Large intestine (tissue), 3 donors: ENCODE data around the gene NEK2. TPM values are rescaled to one million over a fixed set of nuclear protein-coding genes. Genes with fewer than 3 reads are reported as not detected.

Experiments used
- DNase-seq, 2 donors: peaks; one replicate each; pipeline versions ENCODE4 v3.0.0 to v3.0.0-alpha.2; 2013
- H3K27ac ChIP-seq: one replicate; pipeline ENCODE4 v1.5.1; 2013; ENCODE audit warnings: low read length
- H3K27me3 ChIP-seq: 2 replicates; pipeline ENCODE4 v1.6.1; 2013; ENCODE audit warnings: low read length; ENCODE audit not compliant: control insufficient read depth, insufficient read depth
- H3K36me3 ChIP-seq: 2 replicates; pipeline ENCODE4 v1.6.1; 2013; ENCODE audit warnings: low read length; ENCODE audit not compliant: control insufficient read depth, insufficient read depth
- H3K4me1 ChIP-seq: one replicate; pipeline ENCODE4 v1.6.1; 2013; ENCODE audit warnings: low read length; ENCODE audit not compliant: control insufficient read depth, insufficient read depth
- H3K4me3 ChIP-seq: one replicate; pipeline ENCODE4 v1.5.1; 2013; ENCODE audit warnings: low read length
- H3K9me3 ChIP-seq: one replicate; pipeline ENCODE4 v1.6.1; 2013; ENCODE audit warnings: mild to moderate bottlenecking, low read depth, low read length, moderate library complexity; ENCODE audit not compliant: control insufficient read depth
- WGBS: methylation state at CpG from one replicate; pipeline ENCODE4 v1.1.5; 2013; ENCODE audit warnings: low lambda C conversion rate; ENCODE audit not compliant: insufficient coverage; 5-methylcytosine and 5-hydroxymethylcytosine counted together
- polyA plus RNA-seq: library from polyadenylated mRNA; unstranded; fragments of 120-200 nt; gene quantifications from one replicate; pipeline ENCODE4 v1.2.1, GENCODE V29; 2013

NEK2 gene
- polyA plus RNA-seq, 1 donor, result 11.1 TPM

DNA sequence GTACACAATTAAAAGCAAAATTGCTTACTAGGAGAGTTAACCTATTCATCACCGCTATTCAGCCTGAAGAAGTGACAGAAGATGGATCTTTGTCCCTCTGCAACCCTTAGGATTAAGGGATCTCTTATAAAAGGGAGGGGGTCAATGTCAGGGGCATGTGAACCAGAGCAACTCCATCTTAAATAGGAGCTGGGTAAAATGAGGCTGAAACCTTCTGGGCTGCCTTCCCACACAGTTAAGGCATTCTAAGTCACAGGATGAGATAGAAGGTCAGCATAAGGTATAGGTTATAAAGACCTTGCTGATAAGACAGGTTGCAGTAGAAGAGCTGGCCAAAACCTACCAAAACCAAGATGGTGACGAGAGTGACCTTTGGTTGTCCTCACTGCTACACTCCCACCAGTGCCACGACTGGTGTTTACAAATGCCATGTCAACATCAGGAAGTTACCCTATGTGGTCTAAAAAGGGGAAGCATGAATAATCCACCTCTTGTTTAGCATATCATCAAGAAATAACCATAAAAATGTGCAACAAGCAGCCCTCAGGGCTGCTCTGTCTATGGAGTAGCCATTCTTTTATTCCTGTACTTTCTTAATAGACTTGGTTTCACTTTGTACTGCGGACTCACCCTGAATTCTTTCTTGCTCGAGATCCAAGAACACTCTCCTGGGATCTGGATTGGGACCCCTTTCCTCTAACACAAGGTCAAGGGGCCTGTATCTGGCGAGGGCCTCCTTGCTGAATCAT, 35.3 kb upstream of the NEK2 start:
- no peak overlapping the region for H3K4me3 ChIP-seq
- no peaks in the 10 kb centered on the region for H3K27me3 ChIP-seq
- no peaks in the 10 kb centered on the region for H3K4me1 ChIP-seq
- no peak for DNase-seq
- H3K9me3 ChIP-seq, result no peaks in the 10 kb centered on the region
- WGBS, result 92% methylated on average over 2 of the region's 6 CpGs
- H3K36me3 ChIP-seq, result no peaks in the 10 kb centered on the region
- no peak overlapping the region for H3K27ac ChIP-seq

- DNase-seq, result no peak
- H3K4me3 ChIP-seq, result no peak overlapping the region
- no peaks in the 10 kb centered on the region for H3K4me1 ChIP-seq
- no peaks in the 10 kb centered on the region for H3K27me3 ChIP-seq
- WGBS, result 100% methylated on average over 2 of the region's 4 CpGs
- H3K9me3 ChIP-seq, result no peaks in the 10 kb centered on the region
- H3K36me3 ChIP-seq, result no peaks in the 10 kb centered on the region
- no peak overlapping the region for H3K27ac ChIP-seq
Measured at GRCh38 chr1:211708926-211709325, 33.5 kb upstream of the NEK2 start.

GRCh38 chr1:211708006-211708405, 32.6 kb upstream of the NEK2 start:
- Histone ChIP-seq H3K36me3 (no peaks in the 10 kb centered on the region), H3K9me3 (no peaks in the 10 kb centered on the region), H3K4me1 (no peaks in the 10 kb centered on the region), H3K27me3 (no peaks in the 10 kb centered on the region), H3K27ac (no peak overlapping the region), H3K4me3 (no peak overlapping the region)
- WGBS, result 90% methylated on average over 2 of the region's 6 CpGs
- DNase-seq, result no peak

GRCh38 chr1:211705467-211706091, 30.2 kb upstream of the NEK2 start:
- Histone ChIP-seq H3K4me1 (no peaks in the 10 kb centered on the region), H3K27me3 (no peaks in the 10 kb centered on the region), H3K4me3 (no peak overlapping the region), H3K27ac (no peak overlapping the region), H3K36me3 (no peaks in the 10 kb centered on the region), H3K9me3 (no peaks in the 10 kb centered on the region)
- no peak for DNase-seq
- no CpG with 5 or more reads among the region's 6 CpGs for WGBS

GRCh38 chr1:211704543-211704942, 29.1 kb upstream of the NEK2 start:
- Histone ChIP-seq H3K27ac (no peak overlapping the region), H3K27me3 (no peaks in the 10 kb centered on the region), H3K36me3 (no peaks in the 10 kb centered on the region), H3K9me3 (no peaks in the 10 kb centered on the region), H3K4me3 (no peak overlapping the region), H3K4me1 (no peaks in the 10 kb centered on the region)
- WGBS, result no CpG with 5 or more reads among the region's 3 CpGs
- DNase-seq, result no peak

GRCh38 chr1:211703812-211704537, 28.6 kb upstream of the NEK2 start:
- Histone ChIP-seq H3K4me1 (no peaks in the 10 kb centered on the region), H3K36me3 (no peaks in the 10 kb centered on the region), H3K27me3 (no peaks in the 10 kb centered on the region), H3K4me3 (no peak overlapping the region), H3K27ac (no peak overlapping the region), H3K9me3 (no peaks in the 10 kb centered on the region)
- 88% methylated on average over 3 of the region's 11 CpGs for WGBS
- DNase-seq, result no peak

DNA sequence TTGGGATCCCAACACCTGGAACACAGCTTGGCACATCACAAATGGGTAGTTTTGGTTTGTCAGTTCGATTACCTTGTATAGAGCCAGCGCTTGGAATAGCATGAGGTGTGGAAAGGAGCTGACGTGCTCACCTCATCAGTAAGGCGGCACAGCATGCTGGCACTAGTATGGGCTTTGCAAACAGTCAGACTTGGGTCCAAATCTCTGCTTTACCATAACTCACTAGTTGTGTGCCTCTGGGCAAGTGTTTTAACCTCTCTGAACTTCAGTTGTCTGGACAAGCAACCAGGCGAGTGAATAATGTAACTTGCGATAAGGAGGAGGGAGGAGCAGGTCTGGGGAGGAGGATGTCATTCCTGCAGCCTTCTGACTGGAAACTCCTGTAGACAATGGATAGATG, 26.3 kb upstream of the NEK2 start:
- no peaks in the 10 kb centered on the region for H3K9me3 ChIP-seq
- no peak overlapping the region for H3K4me3 ChIP-seq
- H3K4me1 ChIP-seq, result no peaks in the 10 kb centered on the region
- no peaks in the 10 kb centered on the region for H3K36me3 ChIP-seq
- no peaks in the 10 kb centered on the region for H3K27me3 ChIP-seq
- no peak overlapping the region for H3K27ac ChIP-seq
- WGBS, result no CpG with 5 or more reads among the region's 6 CpGs
- no peak for DNase-seq

- DNase-seq, result no peak
- H3K4me3 ChIP-seq, result no peak overlapping the region
- H3K27ac ChIP-seq, result no peak overlapping the region
- peaks cover 2% of the 10 kb centered on the region for H3K9me3 ChIP-seq
- no peaks in the 10 kb centered on the region for H3K36me3 ChIP-seq
- no peaks in the 10 kb centered on the region for H3K27me3 ChIP-seq
- no CpG with 5 or more reads among the region's 16 CpGs for WGBS
- H3K4me1 ChIP-seq, result no peaks in the 10 kb centered on the region
Measured at GRCh38 chr1:211699059-211699458, 23.6 kb upstream of the NEK2 start.

DNA sequence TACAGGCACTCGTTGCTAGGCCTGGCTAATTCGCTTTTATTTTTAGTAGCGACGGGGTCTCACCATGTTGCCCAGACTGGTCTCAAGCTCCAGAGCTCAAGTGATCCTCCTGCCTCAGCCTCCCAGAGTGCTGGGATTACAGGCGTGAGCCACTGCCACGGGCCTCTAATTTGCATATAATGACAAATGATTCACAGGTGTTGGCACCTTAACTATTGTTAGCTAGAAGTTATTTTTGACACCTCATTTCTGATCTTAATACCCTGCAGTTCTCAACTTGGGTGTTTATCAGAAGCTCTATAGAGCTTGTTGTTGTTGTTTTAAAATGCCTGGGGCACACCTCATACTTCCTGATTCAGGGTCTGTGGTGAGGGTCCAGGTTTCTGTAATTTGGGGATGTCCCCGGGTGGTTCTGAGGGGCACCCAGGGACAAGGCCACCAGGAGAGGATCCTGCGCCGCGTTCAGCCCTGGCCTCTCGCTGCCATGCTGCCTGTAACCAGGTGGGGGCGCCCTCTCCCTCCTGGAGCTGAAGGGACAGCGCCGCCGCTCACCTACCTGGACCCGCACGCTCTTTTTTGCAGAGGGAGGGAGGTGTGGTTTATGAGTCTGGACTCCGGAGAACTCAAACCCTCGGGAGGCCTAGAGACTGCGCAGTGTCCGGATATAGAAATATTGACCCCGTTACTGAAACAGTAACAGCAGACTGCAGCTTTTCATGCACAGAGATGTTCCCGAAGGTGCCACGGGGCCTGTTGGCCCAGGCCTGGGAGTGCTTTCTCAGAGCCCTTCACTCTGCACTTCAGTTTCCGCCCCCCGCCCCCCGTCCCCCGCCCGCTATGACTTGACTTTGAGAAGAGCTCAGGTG, 23.0 kb upstream of the NEK2 start:
- WGBS, result no CpG with 5 or more reads among the region's 29 CpGs
- no peaks in the 10 kb centered on the region for H3K27me3 ChIP-seq
- DNase-seq, result peak; percentile 54 to 71
- H3K4me1 ChIP-seq, result no peaks in the 10 kb centered on the region
- peak overlapping the region; percentile 25 for H3K4me3 ChIP-seq
- H3K9me3 ChIP-seq, result peaks cover 2% of the 10 kb centered on the region
- no peak overlapping the region for H3K27ac ChIP-seq
- H3K36me3 ChIP-seq, result no peaks in the 10 kb centered on the region

GRCh38 chr1:211697356-211697755, 21.9 kb upstream of the NEK2 start:
- no peaks in the 10 kb centered on the region for H3K27me3 ChIP-seq
- DNase-seq, result no peak
- H3K4me1 ChIP-seq, result no peaks in the 10 kb centered on the region
- peaks cover 2% of the 10 kb centered on the region for H3K9me3 ChIP-seq
- H3K36me3 ChIP-seq, result no peaks in the 10 kb centered on the region
- no peak overlapping the region for H3K27ac ChIP-seq
- H3K4me3 ChIP-seq, result no peak overlapping the region
- no CpG with 5 or more reads among the region's 1 CpG for WGBS
